HG03280 (cell line): ENCODE measurements around the gene AGA.

ENCODE experiments used
- ATAC-seq: cut with Tn5 transposase; IDR thresholded peaks from one replicate; pipeline ENCODE4 v1.9.1; 2021; ENCODE audit warnings: mild to moderate bottlenecking, moderate library complexity; ENCODE audit not compliant: unreplicated experiment

AGA gene

GRCh38 chr4:177447417-177448004, 5.3 kb upstream of the AGA start:
- no peak for ATAC-seq

- ATAC-seq, result no peak
Observed at GRCh38 chr4:177446586-177446985, 4.3 kb upstream of the AGA start.

- no peak for ATAC-seq
Observed at GRCh38 chr4:177444911-177445736, 2.9 kb upstream of the AGA start.

- ATAC-seq, result peak; percentile 43
Observed at GRCh38 chr4:177441061-177441802, 1.0 kb downstream of the AGA start.

GRCh38 chr4:177436456-177436855, 5.8 kb downstream of the AGA start:
- no peak for ATAC-seq

- no peak for ATAC-seq
Observed at GRCh38 chr4:177434667-177435066, 7.6 kb downstream of the AGA start.

GRCh38 chr4:177427192-177427591, 15.0 kb downstream of the AGA start:
- ATAC-seq, result no peak

GRCh38 chr4:177419434-177419833, 22.8 kb downstream of the AGA start:
- ATAC-seq, result no peak

- no peak for ATAC-seq
Observed at GRCh38 chr4:177413656-177414055, 28.6 kb downstream of the AGA start.

GRCh38 chr4:177413076-177413475, 29.2 kb downstream of the AGA start:
- no peak for ATAC-seq

- ATAC-seq, result no peak
Observed at GRCh38 chr4:177411996-177412395, 30.2 kb downstream of the AGA start.

GRCh38 chr4:177410566-177410965, 31.7 kb downstream of the AGA start:
- ATAC-seq, result no peak

GRCh38 chr4:177408023-177408422, 34.2 kb downstream of the AGA start:
- ATAC-seq, result no peak

- no peak for ATAC-seq
Observed at GRCh38 chr4:177405508-177405907, 36.7 kb downstream of the AGA start.

GRCh38 chr4:177404986-177405385, 37.3 kb downstream of the AGA start:
- ATAC-seq, result no peak

GRCh38 chr4:177404342-177404741, 37.9 kb downstream of the AGA start:
- no peak for ATAC-seq

GRCh38 chr4:177403746-177404145, 38.5 kb downstream of the AGA start:
- no peak for ATAC-seq

- no peak for ATAC-seq
Observed at GRCh38 chr4:177401658-177402273, 40.5 kb downstream of the AGA start.

GRCh38 chr4:177400030-177400429, 42.2 kb downstream of the AGA start:
- ATAC-seq, result no peak

GRCh38 chr4:177396352-177396751, 45.9 kb downstream of the AGA start:
- ATAC-seq, result no peak

GRCh38 chr4:177393236-177393635, 49.0 kb downstream of the AGA start:
- ATAC-seq, result no peak
